Esophagus squamous epithelium (tissue), 4 donors: ENCODE measurements around the gene MACO1.

Experiments used
- POLR2A ChIP-seq, 4 donors: fragments of 450-650 bp; IDR thresholded peaks; one replicate each; pipeline ENCODE4 v1.6.1; 2017; ENCODE audit warnings: antibody characterized with exemption in 4 of 4, mild to moderate bottlenecking in 4 of 4, moderate library complexity in 3 of 4
- TF ChIP-seq, protein P1 (sequence below), 6 experiments: fragments of 450-650 bp in 4 of 6; fragments of 200-600 bp in 2 of 6; sonication (generic) in 2 of 6; IDR thresholded peaks; one replicate each; pipeline ENCODE4 v1.5.1; 2016 to 2019; ENCODE audit warnings: antibody characterized with exemption in 6 of 6, mild to moderate bottlenecking in 4 of 6, moderate library complexity in 4 of 6

DNA sequence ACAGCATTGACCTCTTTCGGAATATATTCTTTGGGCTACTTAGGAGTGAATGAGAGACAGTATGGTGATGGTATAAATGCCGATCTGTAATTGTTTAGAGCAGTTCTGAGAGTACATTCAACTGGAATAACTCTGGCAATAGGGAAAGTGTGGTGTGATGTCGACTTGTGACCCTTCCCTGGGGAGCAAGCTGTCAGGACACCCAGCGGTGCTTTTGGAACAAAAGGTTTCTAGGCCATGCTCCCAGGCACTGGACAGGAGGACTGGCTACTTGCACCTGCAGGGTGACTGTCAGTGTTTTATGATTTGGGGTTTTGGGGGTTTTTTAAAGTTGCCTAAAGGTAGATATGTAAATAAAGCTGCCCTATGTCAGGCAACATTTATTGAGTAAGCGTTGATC lies 50.9 kb downstream of the MACO1 start:
- TF ChIP-seq, protein P1, sequence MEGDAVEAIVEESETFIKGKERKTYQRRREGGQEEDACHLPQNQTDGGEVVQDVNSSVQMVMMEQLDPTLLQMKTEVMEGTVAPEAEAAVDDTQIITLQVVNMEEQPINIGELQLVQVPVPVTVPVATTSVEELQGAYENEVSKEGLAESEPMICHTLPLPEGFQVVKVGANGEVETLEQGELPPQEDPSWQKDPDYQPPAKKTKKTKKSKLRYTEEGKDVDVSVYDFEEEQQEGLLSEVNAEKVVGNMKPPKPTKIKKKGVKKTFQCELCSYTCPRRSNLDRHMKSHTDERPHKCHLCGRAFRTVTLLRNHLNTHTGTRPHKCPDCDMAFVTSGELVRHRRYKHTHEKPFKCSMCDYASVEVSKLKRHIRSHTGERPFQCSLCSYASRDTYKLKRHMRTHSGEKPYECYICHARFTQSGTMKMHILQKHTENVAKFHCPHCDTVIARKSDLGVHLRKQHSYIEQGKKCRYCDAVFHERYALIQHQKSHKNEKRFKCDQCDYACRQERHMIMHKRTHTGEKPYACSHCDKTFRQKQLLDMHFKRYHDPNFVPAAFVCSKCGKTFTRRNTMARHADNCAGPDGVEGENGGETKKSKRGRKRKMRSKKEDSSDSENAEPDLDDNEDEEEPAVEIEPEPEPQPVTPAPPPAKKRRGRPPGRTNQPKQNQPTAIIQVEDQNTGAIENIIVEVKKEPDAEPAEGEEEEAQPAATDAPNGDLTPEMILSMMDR (IDR thresholded peaks at IDR 0.05): no peak
- no peak for TF ChIP-seq POLR2A (IDR thresholded peaks at IDR 0.05)
